GM15510 (cell line): ENCODE results near the gene SLC38A8.

Source experiments
- POLR2A ChIP-seq: IDR thresholded peaks from 3 replicates; pipeline ENCODE4 v1.6.1; 2011; ENCODE audit warnings: borderline replicate concordance; ENCODE audit not compliant: insufficient read length; ENCODE audit errors: extremely low read depth

Gene SLC38A8

GRCh38 chr16:84045818-84046470 is 3.3 kb upstream of the SLC38A8 start:
- TF ChIP-seq POLR2A = no peak

- no peak for TF ChIP-seq POLR2A
These were observed 2.6 kb upstream of the SLC38A8 start for GRCh38 chr16:84045001-84045817.

GRCh38 chr16:84044118-84044488 is 1.5 kb upstream of the SLC38A8 start:
- no peak for TF ChIP-seq POLR2A

- TF ChIP-seq POLR2A = no peak
These were observed 1.0 kb upstream of the SLC38A8 start for GRCh38 chr16:84043486-84044117.

- TF ChIP-seq POLR2A = no peak
These were observed 387 bp upstream of the SLC38A8 start for GRCh38 chr16:84042879-84043485.

- no peak for TF ChIP-seq POLR2A
These were observed 714 bp downstream of the SLC38A8 start for GRCh38 chr16:84041881-84042280.

GRCh38 chr16:84040823-84041820 is 1.5 kb downstream of the SLC38A8 start:
- no peak for TF ChIP-seq POLR2A

- no peak for TF ChIP-seq POLR2A
These were observed 2.3 kb downstream of the SLC38A8 start for GRCh38 chr16:84040226-84040822.

- no peak for TF ChIP-seq POLR2A
These were observed 2.9 kb downstream of the SLC38A8 start for GRCh38 chr16:84039696-84040095.

- TF ChIP-seq POLR2A = no peak
These were observed 4.1 kb downstream of the SLC38A8 start for GRCh38 chr16:84038469-84038868.

GRCh38 chr16:84036982-84037425 is 5.6 kb downstream of the SLC38A8 start:
- TF ChIP-seq POLR2A = no peak

GRCh38 chr16:84036131-84036530 is 6.5 kb downstream of the SLC38A8 start:
- TF ChIP-seq POLR2A = no peak

GRCh38 chr16:84034516-84034915 is 8.1 kb downstream of the SLC38A8 start:
- no peak for TF ChIP-seq POLR2A
